NCI-H524 treated with DMSO at 0.1 percent for 48 hours (cell line): ENCODE data around the gene RTCB.
A peak's percentile ranks its signal among the peaks of the same experiment; 100 is the strongest.
"Not testable (repeated sequence)": the region's sequence is repeated elsewhere in the genome, so short reads cannot be mapped to it uniquely, and the experiment has no call there.

Experiments used
- DNase-seq: peaks from one replicate; lab custom pipeline; 2025; lab: John Stamatoyannopoulos, UW

RTCB gene

GRCh38 chr22:32389685-32390084 lies 22.4 kb downstream of the RTCB start:
- no peak for DNase-seq

GRCh38 chr22:32385681-32386080 lies 26.4 kb downstream of the RTCB start:
- DNase-seq, result no peak

DNA sequence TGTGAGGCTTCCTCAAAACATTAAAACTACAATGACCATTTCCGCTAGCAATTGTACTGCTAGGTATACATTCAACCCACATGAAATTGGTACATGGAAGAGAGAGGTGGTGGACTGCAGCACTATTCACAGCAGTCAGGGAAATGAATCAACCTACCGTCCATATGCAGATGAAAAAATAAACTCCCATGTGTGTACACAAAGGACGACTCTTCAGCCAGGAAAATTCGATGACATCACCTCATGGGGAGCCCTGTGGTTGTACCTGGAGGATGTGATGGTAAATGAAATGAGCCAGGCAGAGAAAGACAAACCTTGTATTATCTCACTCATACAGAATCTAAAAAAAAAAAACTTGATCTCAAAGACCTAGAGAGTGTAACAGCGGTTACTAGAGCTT lies 31.1 kb downstream of the RTCB start:
- DNase-seq, result no peak

GRCh38 chr22:32378707-32379272 lies 33.3 kb downstream of the RTCB start:
- DNase-seq, result peak; percentile 10

- no peak for DNase-seq
Observed at GRCh38 chr22:32376681-32377080, 35.4 kb downstream of the RTCB start.

DNA sequence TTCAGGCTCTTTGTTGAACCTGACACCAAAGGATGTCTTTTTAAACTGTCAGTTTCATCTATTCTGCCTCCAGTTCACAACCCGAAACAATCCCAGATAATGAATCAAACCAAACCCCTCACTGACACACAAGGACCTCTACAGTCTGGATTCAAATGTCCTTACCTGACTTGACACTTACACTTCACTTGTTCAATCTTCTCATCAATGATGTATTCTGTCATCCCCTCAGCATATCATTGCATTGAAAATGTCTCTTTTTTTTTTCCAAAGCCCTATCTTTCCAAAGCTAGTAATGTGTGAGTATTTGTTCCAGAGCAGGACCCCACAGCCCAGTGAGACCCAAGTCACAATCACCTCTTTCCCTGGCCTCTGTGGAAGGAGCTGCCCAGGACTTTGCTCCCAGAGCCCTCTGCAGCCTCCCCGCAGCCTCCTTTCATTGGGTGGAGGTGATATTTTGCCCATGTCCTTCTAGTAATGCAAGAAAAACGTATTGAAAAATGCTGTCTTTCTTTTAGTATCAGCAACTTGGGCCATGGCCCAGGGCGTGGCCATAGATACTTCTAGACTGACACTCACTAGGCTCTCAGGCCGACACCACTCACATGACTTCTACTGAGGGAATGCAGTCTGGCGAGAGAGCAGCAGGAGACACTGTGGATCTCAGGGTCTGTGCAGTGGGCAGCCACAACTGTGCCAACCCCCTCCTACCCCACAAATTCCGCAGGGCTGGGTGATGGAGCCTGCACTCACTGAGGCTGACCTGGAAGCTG lies 36.2 kb downstream of the RTCB start:
- no peak for DNase-seq

- DNase-seq, result no peak
Observed at GRCh38 chr22:32364210-32364609, 47.8 kb downstream of the RTCB start.

- no peak for DNase-seq
Observed at GRCh38 chr22:32361257-32361656, 50.8 kb downstream of the RTCB start.

DNA sequence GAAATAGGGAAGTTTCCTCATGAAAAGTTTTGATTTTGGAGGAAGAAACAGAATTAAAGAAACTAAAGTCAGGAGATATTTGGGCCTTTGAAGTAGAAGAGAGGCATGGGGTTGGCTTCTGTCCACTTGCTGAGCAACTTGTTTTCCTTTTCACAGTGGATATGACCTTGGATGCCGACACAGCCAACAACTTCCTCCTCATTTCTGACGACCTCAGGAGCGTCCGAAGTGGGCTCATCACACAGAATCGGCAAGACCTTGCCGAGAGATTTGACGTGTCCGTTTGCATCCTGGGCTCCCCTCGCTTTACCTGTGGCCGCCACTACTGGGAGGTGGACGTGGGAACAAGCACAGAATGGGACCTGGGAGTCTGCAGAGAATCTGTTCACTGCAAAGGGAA lies 52.0 kb downstream of the RTCB start:
- not testable (repeated sequence) for DNase-seq

DNA sequence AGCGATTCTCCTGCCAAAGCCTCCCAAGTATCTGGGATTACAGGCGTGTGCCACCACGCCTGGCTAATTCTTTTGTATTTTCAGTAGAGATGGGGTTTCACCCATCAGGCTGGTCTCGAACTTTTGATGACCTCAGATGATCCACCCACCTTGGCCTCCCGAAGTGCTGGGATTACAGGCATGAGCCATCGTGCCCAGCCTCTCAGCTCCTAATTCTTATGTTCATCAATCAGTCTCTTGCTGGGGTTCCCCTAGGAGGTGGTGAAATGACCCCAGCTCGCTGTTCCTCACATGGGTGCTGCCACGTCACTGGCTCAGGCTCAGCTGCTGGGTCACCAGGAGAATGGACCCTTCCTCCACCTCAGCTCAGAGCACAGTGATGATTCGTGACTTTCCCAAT lies 54.5 kb downstream of the RTCB start, which contains the start of gene RFPL3:
Gene RFPL3 (plus strand): TSS at position 301 of the 400 bp plus-strand sequence. CDS start 205 bp downstream, outside the sequence.
- not testable (repeated sequence) for DNase-seq

GRCh38 chr22:32355760-32356159 lies 56.3 kb downstream of the RTCB start:
- no peak for DNase-seq

DNA sequence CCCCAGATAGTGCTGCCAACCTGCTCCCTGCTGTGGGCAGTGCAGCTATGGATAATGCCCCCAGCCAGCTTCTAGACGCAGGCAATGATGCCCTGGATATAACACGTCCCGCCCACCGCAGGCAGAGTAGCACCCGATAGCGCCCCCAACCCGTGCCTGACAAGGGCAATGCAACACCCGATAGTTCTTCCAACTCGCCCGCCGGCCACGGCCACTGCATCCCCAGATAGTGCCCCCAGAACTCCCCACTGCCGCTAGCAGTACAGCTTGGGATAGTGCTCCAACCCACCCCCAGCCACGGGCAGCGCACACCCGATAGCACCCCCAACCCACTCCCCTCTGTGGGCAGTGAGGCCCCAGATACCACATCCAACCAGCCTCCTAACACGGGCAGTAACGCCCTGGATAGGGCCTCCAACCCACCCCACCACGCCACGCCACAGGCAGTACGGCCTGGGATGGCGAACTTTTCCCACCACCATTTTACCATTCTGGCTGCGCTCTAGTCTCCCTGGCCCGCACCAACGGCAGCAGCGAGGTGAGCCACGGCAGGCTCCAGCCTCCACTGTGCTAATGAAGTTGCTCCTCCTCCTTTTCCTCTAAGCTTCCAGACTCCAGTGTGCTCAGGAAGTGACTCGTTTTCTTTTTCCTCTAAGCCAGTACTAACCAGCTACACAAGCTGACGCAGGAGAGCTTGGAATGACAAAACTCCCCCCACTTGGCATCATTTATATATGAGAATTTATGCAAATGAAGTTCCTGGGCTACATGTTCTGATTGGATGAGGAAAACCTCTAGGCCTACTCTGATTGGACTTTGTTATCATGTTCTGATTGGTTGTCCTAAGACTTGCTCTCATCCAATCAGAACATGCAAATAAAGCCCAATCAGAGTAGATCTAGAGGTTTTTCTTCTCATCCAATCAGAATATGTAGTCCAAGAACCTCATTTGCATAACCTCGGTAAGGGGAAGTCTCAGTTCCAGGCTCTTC lies 57.4 kb downstream of the RTCB start:
- no peak for DNase-seq

- no peak for DNase-seq
Observed at GRCh38 chr22:32353840-32354239, 58.2 kb downstream of the RTCB start.

- no peak for DNase-seq
Observed at GRCh38 chr22:32353292-32353691, 58.8 kb downstream of the RTCB start.

DNA sequence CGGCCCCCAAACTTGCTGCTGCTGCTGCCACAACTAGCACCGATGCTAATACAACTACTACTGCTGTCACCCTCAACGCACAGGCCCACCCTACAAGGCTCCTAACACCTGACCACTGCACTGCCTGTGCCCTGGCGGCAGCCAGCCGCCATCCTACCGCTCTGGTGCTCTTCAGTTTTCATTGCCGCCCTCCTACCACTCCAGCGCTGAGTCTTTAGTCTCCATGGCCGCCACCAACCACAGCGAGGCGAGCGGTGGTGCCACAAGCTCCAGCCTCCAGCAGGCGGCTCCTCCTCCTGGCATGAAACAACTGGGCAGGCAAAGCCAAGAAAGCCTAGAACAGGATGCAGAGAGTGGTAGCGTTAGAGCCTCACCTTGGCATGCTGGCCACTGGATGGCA lies 59.4 kb downstream of the RTCB start:
- no peak for DNase-seq

GRCh38 chr22:32351875-32352274 lies 60.2 kb downstream of the RTCB start:
- DNase-seq, result not testable (repeated sequence)

DNA sequence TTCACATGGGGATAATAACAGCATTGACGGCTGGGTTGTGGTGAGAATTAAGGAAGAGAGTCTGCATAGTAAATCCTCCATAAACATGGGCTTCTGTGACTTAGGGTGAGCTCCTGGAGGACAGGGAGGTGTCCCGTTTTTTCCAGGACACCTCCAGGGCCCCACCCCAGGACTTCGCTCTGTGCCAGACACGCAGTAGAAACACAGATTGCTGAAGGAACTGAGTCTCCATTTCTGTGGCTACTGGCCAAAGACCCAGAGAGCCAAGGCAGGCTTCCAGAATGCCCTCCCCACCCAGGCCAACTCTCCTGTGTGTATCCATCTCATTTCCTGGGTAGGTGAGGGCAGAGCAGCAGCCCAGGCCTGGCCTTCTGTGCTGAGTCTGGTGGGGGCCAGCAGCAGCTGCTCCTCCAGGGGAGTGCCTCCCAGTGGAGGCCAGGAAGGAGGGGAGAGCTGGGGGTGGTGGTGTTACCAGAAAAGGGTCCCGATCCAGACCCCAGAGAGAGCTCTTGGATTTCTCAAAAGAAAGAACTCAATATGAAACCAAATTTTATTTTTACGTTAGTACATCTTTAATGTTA lies 63.9 kb downstream of the RTCB start:
- DNase-seq, result no peak

- DNase-seq, result no peak
Observed at GRCh38 chr22:32343941-32344340, 68.1 kb downstream of the RTCB start.

DNA sequence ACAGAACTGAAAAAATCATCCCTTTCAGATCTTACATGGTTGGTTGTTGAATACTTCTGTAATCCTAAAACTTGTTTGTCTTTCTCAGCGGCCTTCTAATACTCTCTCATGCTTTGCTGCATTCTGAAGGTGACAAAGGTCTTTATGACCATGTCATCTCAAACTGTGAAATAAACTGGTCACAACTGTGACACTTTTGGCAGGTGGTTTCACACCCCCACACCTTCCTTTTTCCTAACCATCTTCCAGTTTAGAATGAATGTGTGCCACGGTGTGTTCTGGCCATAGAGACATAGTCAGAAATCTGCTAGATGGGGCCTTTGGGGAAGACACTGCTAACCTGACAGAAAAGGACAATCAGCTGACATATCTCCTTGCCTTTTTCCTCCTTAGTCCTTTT lies 69.1 kb downstream of the RTCB start:
- DNase-seq, result no peak

- DNase-seq, result no peak
Observed at GRCh38 chr22:32341122-32341740, 70.8 kb downstream of the RTCB start.

DNA sequence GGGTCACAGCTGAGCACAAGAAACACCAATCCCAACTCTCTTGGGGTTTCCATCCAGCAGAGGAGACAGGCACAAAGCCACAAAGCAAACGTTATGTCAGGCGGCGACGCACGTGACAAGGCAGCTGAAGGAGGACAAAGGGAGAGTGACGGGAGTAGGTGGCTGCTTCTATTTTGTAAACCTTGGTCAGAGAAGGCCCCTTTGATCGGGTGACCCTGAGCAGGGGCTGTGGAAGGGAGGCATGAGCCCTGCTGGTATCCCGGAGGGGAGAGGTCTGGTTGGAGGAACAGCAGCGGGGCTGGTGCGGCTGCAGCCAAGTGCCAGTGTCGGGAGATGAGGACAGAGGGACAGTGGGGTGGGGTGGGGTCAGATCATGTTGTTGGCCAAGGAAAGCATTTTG lies 71.6 kb downstream of the RTCB start:
- no peak for DNase-seq
